ENCODE data around the gene MEGF10.

- TF ChIP-seq USF2 (IDR thresholded peaks at IDR 0.05; ENCODE audit: borderline replicate concordance, low read depth, low read length) (no peak), CHD2 (IDR thresholded peaks at IDR 0.05; ENCODE audit: borderline replicate concordance, low read depth, low read length) (no peak), SIN3A (IDR thresholded peaks at IDR 0.05; ENCODE audit: low read depth, low read length) (no peak), RFX5 (IDR thresholded peaks at IDR 0.05; ENCODE audit: low read depth, low read length) (no peak), CBFB (IDR thresholded peaks at IDR 0.05; ENCODE audit: low read depth) (no peak)
- TF ChIP-seq, protein P1, sequence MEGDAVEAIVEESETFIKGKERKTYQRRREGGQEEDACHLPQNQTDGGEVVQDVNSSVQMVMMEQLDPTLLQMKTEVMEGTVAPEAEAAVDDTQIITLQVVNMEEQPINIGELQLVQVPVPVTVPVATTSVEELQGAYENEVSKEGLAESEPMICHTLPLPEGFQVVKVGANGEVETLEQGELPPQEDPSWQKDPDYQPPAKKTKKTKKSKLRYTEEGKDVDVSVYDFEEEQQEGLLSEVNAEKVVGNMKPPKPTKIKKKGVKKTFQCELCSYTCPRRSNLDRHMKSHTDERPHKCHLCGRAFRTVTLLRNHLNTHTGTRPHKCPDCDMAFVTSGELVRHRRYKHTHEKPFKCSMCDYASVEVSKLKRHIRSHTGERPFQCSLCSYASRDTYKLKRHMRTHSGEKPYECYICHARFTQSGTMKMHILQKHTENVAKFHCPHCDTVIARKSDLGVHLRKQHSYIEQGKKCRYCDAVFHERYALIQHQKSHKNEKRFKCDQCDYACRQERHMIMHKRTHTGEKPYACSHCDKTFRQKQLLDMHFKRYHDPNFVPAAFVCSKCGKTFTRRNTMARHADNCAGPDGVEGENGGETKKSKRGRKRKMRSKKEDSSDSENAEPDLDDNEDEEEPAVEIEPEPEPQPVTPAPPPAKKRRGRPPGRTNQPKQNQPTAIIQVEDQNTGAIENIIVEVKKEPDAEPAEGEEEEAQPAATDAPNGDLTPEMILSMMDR (IDR thresholded peaks at IDR 0.05 in 2 of 3, conservative IDR thresholded peaks at IDR 0.05 in 1 of 3; ENCODE audit: control insufficient read depth in 2 of 3, extremely low read depth in 1 of 3, insufficient read depth in 1 of 3, low read depth in 3 of 3, low read length in 3 of 3) = no peak
Observed at GRCh38 chr5:127256886-127257597, 33.6 kb upstream of the MEGF10 start.
